ENCODE measurements around the gene LNX1. TPM values are rescaled to one million over a fixed set of nuclear protein-coding genes. Genes with fewer than 3 reads are reported as not detected.
A peak's percentile ranks its signal among the peaks of the same experiment; 100 is the strongest.

The LNX1 gene
- total and polyA plus RNA-seq, 9 of the 15 experiments (the other 6 are each of a cell fraction or from before 2014, with no cell fraction given), result 0.40 to 3.6 (median 2.2) TPM

GRCh38 chr4:53602390-53602789 is 11.1 kb upstream of the LNX1 start (continued):
- TF ChIP-seq FOXA3 (CRISPR knock-in tag; conservative IDR thresholded peaks at IDR 0.05 in 1 of 2, IDR thresholded peaks at IDR 0.05 in 1 of 2), result no peak

GRCh38 chr4:53601251-53601764 is 10.0 kb upstream of the LNX1 start:
- peak; percentile 19 for FAIRE-seq
- intact Hi-C loops (cut with micrococcal nuclease) (no loop called here), in situ Hi-C loops (cut with MboI) (no loop called here)
- Histone ChIP-seq H3K4me2 (ENCODE audit: insufficient read depth, low read length) (peak overlapping the region; percentile 60; the same call in 1 of the 2 replicates), H3K4me3 (no peak overlapping the region), H3K9ac (ENCODE audit: insufficient read depth in 1 of 2, low read depth in 2 of 2, low read length in 2 of 2) (no peak overlapping the region), H2AFZ (ENCODE audit: low read depth, low read length) (peak overlapping the region; percentile 68), H3K9me3 (replicated peaks; ENCODE audit: control insufficient read depth, insufficient read depth, low read depth, low read length) (no peaks in the 10 kb centered on the region), H3K27ac (ENCODE audit: extremely low read depth, low read depth, low read length) (no peak overlapping the region), H3K4me1 (replicated peaks in 1 of 2; ENCODE audit: control insufficient read depth in 2 of 2, insufficient read depth in 2 of 2, low read length in 2 of 2) (peaks cover 0 to 4% of the 10 kb centered on the region in 2 experiments; a peak in 1 of 5 replicates), H3K36me3 (ENCODE audit: control insufficient read depth, insufficient read depth, low read length) (no peaks in the 10 kb centered on the region), H3K27me3 (ENCODE audit: control insufficient read depth in 2 of 2, insufficient read depth in 2 of 2, low read length in 2 of 2) (no peaks in the 10 kb centered on the region), H3K9me1 (ENCODE audit: control insufficient read depth, insufficient read depth, low read length) (no peaks in the 10 kb centered on the region), H4K20me1 (replicated peaks; ENCODE audit: control insufficient read depth, insufficient read depth, low read length) (no peaks in the 10 kb centered on the region), H3K79me2 (ENCODE audit: control insufficient read depth, insufficient read depth, low read length) (no peaks in the 10 kb centered on the region)
- peak; percentile 86 for ATAC-seq
- POLR2A ChIA-PET, result no interaction called here
- WGBS (ENCODE audit: insufficient coverage, low coverage, missing lambda C conversion rate), result 8% methylated on average over 9 of the region's 9 CpGs
- DNase-seq (ENCODE audit: extremely low read depth in 1 of 4, low spot score in 3 of 4), result peak in 3 of 4 experiments; percentile 21 to 53 (median 33)
- CTCF ChIA-PET (ENCODE audit: low intra/inter-chr PET ratio), result interaction anchor here (0.6 kb wide), 1 partner anchor 110 kb away, joined by 5 read pairs; no protein-coding TSS in a partner anchor
- no TSS peak for BruUV-seq (replicated peaks)
- TF ChIP-seq JUND (IDR thresholded peaks at IDR 0.05; ENCODE audit: borderline replicate concordance, low read depth, low read length) (no peak), JUND (tag; IDR thresholded peaks at IDR 0.05; ENCODE audit: borderline replicate concordance, low read depth, low read length) (no peak), CBX1 (IDR thresholded peaks at IDR 0.05; ENCODE audit: low read depth) (no peak), PHF8 (IDR thresholded peaks at IDR 0.05; ENCODE audit: borderline replicate concordance, low read length) (no peak), RREB1 (CRISPR knock-in tag; IDR thresholded peaks at IDR 0.05) (no peak), RAD21 (CRISPR knock-in tag; conservative IDR thresholded peaks at IDR 0.05 in 1 of 2, IDR thresholded peaks at IDR 0.05 in 1 of 2) (peak; percentile 32 to 67; a peak in 3 of 4 replicates), BHLHE40 (IDR thresholded peaks at IDR 0.05; ENCODE audit: low read length) (0 out of 2 replicates have a peak, but pooled peaks have one; percentile 26), HLTF (IDR thresholded peaks at IDR 0.05) (no peak), XRCC5 (IDR thresholded peaks at IDR 0.05; ENCODE audit: low read depth, low read length) (no peak), SMAD4 (CRISPR knock-in tag; conservative IDR thresholded peaks at IDR 0.05) (0 out of 2 replicates have a peak, but pooled peaks have one; percentile 14)
